HG03469 (cell line): ENCODE data around the gene RASD1.
"Not testable (repeated sequence)": the region's sequence is repeated elsewhere in the genome, so short reads cannot be mapped to it uniquely, and the experiment has no call there.

Experiments used
- ATAC-seq: cut with Tn5 transposase; IDR thresholded peaks from one replicate; pipeline ENCODE4 v1.9.1; 2021; ENCODE audit warnings: mild to moderate bottlenecking, moderate library complexity, moderate number of reproducible peaks; ENCODE audit not compliant: unreplicated experiment

RASD1 gene

GRCh38 chr17:17479209-17479608 is 17.0 kb downstream of the RASD1 start:
- no peak for ATAC-seq

- ATAC-seq, result no peak
These were observed 19.2 kb downstream of the RASD1 start, which contains the start of gene MED9 for GRCh38 chr17:17476865-17477467. MED9 (plus strand) TSS chr17:17477000; CDS start chr17:17477042, 42 bp downstream.

GRCh38 chr17:17474341-17474740 is 21.9 kb downstream of the RASD1 start:
- ATAC-seq, result no peak

- no peak for ATAC-seq
These were observed 23.8 kb downstream of the RASD1 start for GRCh38 chr17:17472333-17472920.

GRCh38 chr17:17469996-17470395 is 26.2 kb downstream of the RASD1 start:
- ATAC-seq, result no peak

GRCh38 chr17:17469358-17469757 is 26.8 kb downstream of the RASD1 start:
- ATAC-seq, result no peak

GRCh38 chr17:17468217-17469010 is 27.8 kb downstream of the RASD1 start:
- ATAC-seq, result no peak

- ATAC-seq, result no peak
These were observed 28.5 kb downstream of the RASD1 start for GRCh38 chr17:17467720-17468119.

- no peak for ATAC-seq
These were observed 29.2 kb downstream of the RASD1 start for GRCh38 chr17:17467016-17467415.

GRCh38 chr17:17466511-17466910 is 29.7 kb downstream of the RASD1 start:
- no peak for ATAC-seq

- not testable (repeated sequence) for ATAC-seq
These were observed 30.3 kb downstream of the RASD1 start for GRCh38 chr17:17465878-17466277.

- no peak for ATAC-seq
These were observed 32.4 kb downstream of the RASD1 start for GRCh38 chr17:17463821-17464220.

GRCh38 chr17:17462048-17462824 is 34.0 kb downstream of the RASD1 start:
- no peak for ATAC-seq

- no peak for ATAC-seq
These were observed 36.2 kb downstream of the RASD1 start for GRCh38 chr17:17460038-17460437.

- no peak for ATAC-seq
These were observed 38.5 kb downstream of the RASD1 start for GRCh38 chr17:17457680-17458079.

- no peak for ATAC-seq
These were observed 39.9 kb downstream of the RASD1 start for GRCh38 chr17:17456251-17456650.

- no peak for ATAC-seq
These were observed 41.0 kb downstream of the RASD1 start for GRCh38 chr17:17455173-17455572.

- not testable (repeated sequence) for ATAC-seq
These were observed 41.5 kb downstream of the RASD1 start for GRCh38 chr17:17454700-17455099.

GRCh38 chr17:17454276-17454675 is 41.9 kb downstream of the RASD1 start:
- no peak for ATAC-seq

GRCh38 chr17:17453088-17453487 is 43.1 kb downstream of the RASD1 start:
- no peak for ATAC-seq

GRCh38 chr17:17448723-17449122 is 47.5 kb downstream of the RASD1 start:
- no peak for ATAC-seq
